Measurements from ENCODE around the gene ACKR2. TPM values are rescaled to one million over a fixed set of nuclear protein-coding genes. Genes with fewer than 3 reads are reported as not detected.

ACKR2 gene
- total and polyA plus RNA-seq, 2 experiments from 2014 or later, result 1.7 to 3.9 TPM

DNA sequence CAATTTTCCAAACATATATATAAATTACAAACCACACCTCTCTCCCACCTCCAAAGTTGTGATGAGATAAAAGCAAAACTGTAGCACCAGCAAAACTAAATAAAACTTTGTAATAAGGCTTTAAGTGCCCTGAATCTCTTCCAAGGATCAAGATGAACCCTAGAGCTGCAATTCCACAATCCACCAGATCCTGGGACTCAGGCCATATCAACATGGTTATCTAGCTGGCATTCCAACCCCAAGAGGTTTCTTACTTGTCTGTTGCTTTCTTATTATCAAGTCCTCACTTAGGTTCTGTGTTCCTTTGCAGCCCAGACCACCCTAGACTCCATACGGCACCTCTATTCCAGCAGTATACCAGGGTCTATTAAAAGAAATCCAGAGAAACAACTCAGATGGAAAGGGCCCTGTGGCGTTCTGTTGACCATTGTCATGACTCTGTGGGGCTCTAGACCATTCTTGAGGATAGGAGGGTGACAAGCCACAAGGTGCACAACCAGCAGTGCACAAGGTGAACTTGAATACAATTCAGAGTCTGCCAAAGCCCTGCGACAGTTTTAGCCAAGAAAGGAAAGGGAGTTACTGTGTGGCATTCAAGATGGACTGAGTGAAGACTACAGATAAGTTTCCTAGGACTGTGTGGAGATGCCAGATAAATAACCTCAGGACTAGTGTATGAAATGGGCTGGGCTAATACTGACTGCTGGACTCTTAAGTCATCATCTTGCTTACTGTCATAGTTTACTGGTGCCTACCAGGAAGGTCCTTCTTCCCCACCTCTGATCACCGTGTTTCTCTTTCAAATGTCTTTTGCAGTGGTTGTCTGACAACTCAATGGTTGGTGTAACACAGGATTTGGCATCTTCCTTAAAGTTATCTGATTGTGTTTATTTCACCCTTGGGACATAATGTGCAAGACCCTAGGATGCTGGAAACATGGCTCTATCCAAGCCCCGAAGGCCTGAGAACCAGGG is 27.2 kb downstream of the ACKR2 start:
- H3K79me2 ChIP-seq, result no peaks in the 10 kb centered on the region
- no peak for DNase-seq (ENCODE audit: low spot score)
- no peaks in the 10 kb centered on the region for H3K4me1 ChIP-seq (ENCODE audit: insufficient read depth)
- TF ChIP-seq EZH2 (IDR thresholded peaks at IDR 0.05; ENCODE audit: borderline replicate concordance) (no peak), EZH2phosphoT487 (IDR thresholded peaks at IDR 0.05; ENCODE audit: low read depth, severe bottlenecking, unreplicated experiment) (no peak)
- TF ChIP-seq, protein P1, sequence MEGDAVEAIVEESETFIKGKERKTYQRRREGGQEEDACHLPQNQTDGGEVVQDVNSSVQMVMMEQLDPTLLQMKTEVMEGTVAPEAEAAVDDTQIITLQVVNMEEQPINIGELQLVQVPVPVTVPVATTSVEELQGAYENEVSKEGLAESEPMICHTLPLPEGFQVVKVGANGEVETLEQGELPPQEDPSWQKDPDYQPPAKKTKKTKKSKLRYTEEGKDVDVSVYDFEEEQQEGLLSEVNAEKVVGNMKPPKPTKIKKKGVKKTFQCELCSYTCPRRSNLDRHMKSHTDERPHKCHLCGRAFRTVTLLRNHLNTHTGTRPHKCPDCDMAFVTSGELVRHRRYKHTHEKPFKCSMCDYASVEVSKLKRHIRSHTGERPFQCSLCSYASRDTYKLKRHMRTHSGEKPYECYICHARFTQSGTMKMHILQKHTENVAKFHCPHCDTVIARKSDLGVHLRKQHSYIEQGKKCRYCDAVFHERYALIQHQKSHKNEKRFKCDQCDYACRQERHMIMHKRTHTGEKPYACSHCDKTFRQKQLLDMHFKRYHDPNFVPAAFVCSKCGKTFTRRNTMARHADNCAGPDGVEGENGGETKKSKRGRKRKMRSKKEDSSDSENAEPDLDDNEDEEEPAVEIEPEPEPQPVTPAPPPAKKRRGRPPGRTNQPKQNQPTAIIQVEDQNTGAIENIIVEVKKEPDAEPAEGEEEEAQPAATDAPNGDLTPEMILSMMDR (IDR thresholded peaks at IDR 0.05; ENCODE audit: poor library complexity), result no peak
- H3K4me3 ChIP-seq, result no peak overlapping the region
- no peaks in the 10 kb centered on the region for H3K27me3 ChIP-seq
- H3K36me3 ChIP-seq (replicated peaks; ENCODE audit: insufficient read depth, low read depth), result no peaks in the 10 kb centered on the region
- H4K20me1 ChIP-seq (ENCODE audit: insufficient read depth, poor library complexity, severe bottlenecking), result no peaks in the 10 kb centered on the region
- no peaks in the 10 kb centered on the region for H3K9me3 ChIP-seq (ENCODE audit: low read depth)
- no peak overlapping the region for H2AFZ ChIP-seq
- 94% methylated on average over 5 of the region's 5 CpGs for WGBS (ENCODE audit: low lambda C conversion rate, missing lambda C conversion rate)
- no peaks in the 10 kb centered on the region for H3K9me2 ChIP-seq (replicated peaks; ENCODE audit: insufficient read depth)
- no peak overlapping the region for H3K4me2 ChIP-seq
- H3K27ac ChIP-seq, result no peak overlapping the region

GRCh38 chr3:42838571-42838970 is 29.3 kb downstream of the ACKR2 start:
- H3K4me3 ChIP-seq, result no peak overlapping the region
- no peaks in the 10 kb centered on the region for H4K20me1 ChIP-seq (ENCODE audit: insufficient read depth, poor library complexity, severe bottlenecking)
- H3K79me2 ChIP-seq, result no peaks in the 10 kb centered on the region
- no peak overlapping the region for H3K4me2 ChIP-seq
- H3K36me3 ChIP-seq (replicated peaks; ENCODE audit: insufficient read depth, low read depth), result no peaks in the 10 kb centered on the region
- 77% methylated on average over 4 of the region's 4 CpGs for WGBS (ENCODE audit: low lambda C conversion rate, missing lambda C conversion rate)
- no peak overlapping the region for H2AFZ ChIP-seq
- H3K9me3 ChIP-seq (ENCODE audit: low read depth), result no peaks in the 10 kb centered on the region
- H3K4me1 ChIP-seq (ENCODE audit: insufficient read depth), result no peaks in the 10 kb centered on the region
- H3K27me3 ChIP-seq, result no peaks in the 10 kb centered on the region
- no peaks in the 10 kb centered on the region for H3K9me2 ChIP-seq (replicated peaks; ENCODE audit: insufficient read depth)
- TF ChIP-seq EZH2phosphoT487 (IDR thresholded peaks at IDR 0.05; ENCODE audit: low read depth, severe bottlenecking, unreplicated experiment), result no peak
- TF ChIP-seq EZH2 (IDR thresholded peaks at IDR 0.05; ENCODE audit: borderline replicate concordance), result no peak
- TF ChIP-seq, protein P1 (IDR thresholded peaks at IDR 0.05; ENCODE audit: poor library complexity), result no peak
- no peak for DNase-seq (ENCODE audit: low spot score)
- no peak overlapping the region for H3K27ac ChIP-seq

- Histone ChIP-seq H3K4me2 (no peak overlapping the region), H2AFZ (no peak overlapping the region)
- DNase-seq (ENCODE audit: low spot score), result peak; percentile 81
These were observed 30.4 kb downstream of the ACKR2 start for GRCh38 chr3:42839616-42840015.

More at GRCh38 chr3:42839616-42840015, 30.4 kb downstream of the ACKR2 start:
- no peaks in the 10 kb centered on the region for H3K9me2 ChIP-seq (replicated peaks; ENCODE audit: insufficient read depth)
- H3K4me1 ChIP-seq (ENCODE audit: insufficient read depth), result no peaks in the 10 kb centered on the region
- no peak overlapping the region for H3K4me3 ChIP-seq
- TF ChIP-seq EZH2 (IDR thresholded peaks at IDR 0.05; ENCODE audit: borderline replicate concordance), result no peak
- TF ChIP-seq, protein P1 (IDR thresholded peaks at IDR 0.05; ENCODE audit: poor library complexity), result peak; percentile 68
- H3K27ac ChIP-seq, result no peak overlapping the region
- WGBS (ENCODE audit: low lambda C conversion rate, missing lambda C conversion rate), result 43% methylated on average over 7 of the region's 7 CpGs
- no peaks in the 10 kb centered on the region for H3K27me3 ChIP-seq
- no peaks in the 10 kb centered on the region for H3K9me3 ChIP-seq (ENCODE audit: low read depth)
- no peaks in the 10 kb centered on the region for H3K79me2 ChIP-seq
- no peaks in the 10 kb centered on the region for H4K20me1 ChIP-seq (ENCODE audit: insufficient read depth, poor library complexity, severe bottlenecking)
- no peaks in the 10 kb centered on the region for H3K36me3 ChIP-seq (replicated peaks; ENCODE audit: insufficient read depth, low read depth)

Measured in hepatocyte (in vitro differentiated cells).